A673 (cell line): ENCODE results near the gene MAX.

Experiments
- CTCF ChIP-seq: fragments of 300-800, 200-600 bp; sonication (generic); conservative IDR thresholded peaks from 2 replicates; pipeline ENCODE4 v1.5.1; 2017; ENCODE audit warnings: low read depth, mild to moderate bottlenecking, antibody characterized with exemption, low read length, moderate library complexity, mixed read lengths
- EZH2 ChIP-seq: fragments of 200-600 bp; sonication (generic); IDR thresholded peaks from 2 replicates; pipeline ENCODE4 v1.6.1; 2017; ENCODE audit warnings: borderline replicate concordance, low read depth, mild to moderate bottlenecking, mixed read lengths, antibody characterized with exemption, low read length; ENCODE audit not compliant: poor library complexity, severe bottlenecking

DNA sequence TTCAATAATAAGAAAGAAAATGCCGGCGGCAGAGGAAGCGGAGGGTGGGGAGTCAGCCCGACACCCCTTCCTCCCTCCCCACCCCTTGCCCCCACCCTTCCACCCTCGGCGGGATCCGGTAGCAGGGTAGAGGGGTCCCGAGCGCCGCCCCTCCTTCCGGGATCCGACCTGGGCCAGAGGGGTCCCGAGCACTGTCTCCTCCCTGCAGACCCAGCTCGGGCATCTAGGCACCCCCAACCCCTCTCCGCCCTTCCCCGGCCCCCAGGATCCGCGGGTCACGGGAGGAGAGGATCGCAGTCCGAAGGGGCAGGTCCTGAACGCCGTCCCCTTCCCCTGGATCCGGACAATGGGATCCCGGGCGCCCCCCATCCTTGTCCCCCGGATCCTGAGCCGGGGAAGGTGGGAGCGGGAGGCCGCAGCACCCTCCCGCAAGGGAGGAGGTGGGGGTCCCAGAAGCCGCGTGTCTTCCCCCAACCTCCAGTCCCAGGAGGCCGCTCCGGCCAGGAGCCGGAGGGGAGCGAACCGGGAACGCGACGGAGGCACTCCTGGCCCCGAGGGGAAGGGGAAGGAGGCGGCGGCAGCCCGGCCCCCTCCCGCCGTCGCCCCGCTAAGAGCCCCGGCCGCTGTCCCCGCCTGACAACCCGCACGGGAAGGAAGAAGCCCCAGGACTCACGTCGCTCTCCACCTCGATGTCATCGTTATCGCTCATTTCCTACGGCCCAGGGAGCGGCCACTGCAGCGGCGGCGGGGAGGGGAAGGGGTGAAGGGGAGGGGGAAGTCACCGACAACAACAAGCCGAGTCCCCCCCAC, 481 bp downstream of the MAX start:
- TF ChIP-seq CTCF = no peak
- TF ChIP-seq EZH2 = no peak
